Panc1 (cell line): ENCODE data around the gene CCDC38.

Experiments used
- CTCF ChIP-seq: fragments of 450-650 bp; IDR thresholded peaks from 2 replicates; pipeline ENCODE4 v1.5.1; 2017; ENCODE audit warnings: mild to moderate bottlenecking
- POLR2AphosphoS5 ChIP-seq: IDR thresholded peaks from 2 replicates; pipeline ENCODE4 v1.6.1; 2012; ENCODE audit warnings: mild to moderate bottlenecking, low read depth, low read length, moderate library complexity
- REST ChIP-seq, 2 experiments: IDR thresholded peaks; 2 replicates each; pipeline ENCODE4 v1.6.1; 2011 to 2012; ENCODE audit warnings: low read depth in 2 of 2, control low read depth in 1 of 2, low read length in 1 of 2, mild to moderate bottlenecking in 1 of 2, moderate library complexity in 1 of 2; ENCODE audit not compliant: insufficient read depth in 1 of 2
- SIN3A ChIP-seq: IDR thresholded peaks from 2 replicates; pipeline ENCODE4 v1.6.1; 2012; ENCODE audit warnings: low read depth, mild to moderate bottlenecking, low read length, moderate library complexity, borderline replicate concordance; ENCODE audit not compliant: insufficient read depth
- TCF7L2 ChIP-seq: IDR thresholded peaks from 2 replicates; pipeline ENCODE4 v1.6.1; 2011; ENCODE audit warnings: mild to moderate bottlenecking, low read depth, low read length, inconsistent platforms

GRCh38 chr12:95870897-95871296 lies 71.5 kb downstream of the CCDC38 start:
- TF ChIP-seq CTCF (no peak), POLR2AphosphoS5 (no peak), SIN3A (no peak), REST (IDR thresholded peaks at IDR 0.05; ENCODE audit: insufficient read depth in 1 of 2, low read depth in 2 of 2, low read length in 1 of 2) (no peak), TCF7L2 (no peak)
